ENCODE data around the gene SLC7A6. TPM values are rescaled to one million over a fixed set of nuclear protein-coding genes. Genes with fewer than 3 reads are reported as not detected.

The SLC7A6 gene
- total and polyA plus RNA-seq, 2 of the 8 experiments (the other 6 are each of a cell fraction or from before 2014, with no cell fraction given), result 28.0 to 37.8 TPM

- no peak overlapping the region for H3K14ac ChIP-seq (ENCODE audit: insufficient read length)
- H3K56ac ChIP-seq (replicated peaks; ENCODE audit: insufficient read length, low read depth, low read length), result no peak overlapping the region
- H2AK5ac ChIP-seq (ENCODE audit: low read depth, low read length), result no peak overlapping the region
- H3K4me3 ChIP-seq (ENCODE audit: extremely low read depth in 1 of 4, insufficient read depth in 2 of 4, low read depth in 3 of 4, low read length in 4 of 4), result no peak overlapping the region
- H2AFZ ChIP-seq (ENCODE audit: low read length), result no peak overlapping the region
- no peak overlapping the region for H2BK120ac ChIP-seq (replicated peaks; ENCODE audit: low read depth, low read length)
- H2BK5ac ChIP-seq (ENCODE audit: low read depth, low read length), result no peak overlapping the region
- H3K4me1 ChIP-seq (replicated peaks in 1 of 4; ENCODE audit: control insufficient read depth in 3 of 4, insufficient read depth in 4 of 4, low read length in 3 of 4), result peaks cover 0 to 19% (median 12%) of the 10 kb centered on the region in 4 experiments; a peak in 5 of 7 replicates
- peaks cover 5% of the 10 kb centered on the region; the same call in 1 of the 2 replicates for H3K79me1 ChIP-seq (ENCODE audit: low read depth, low read length)
- ChIA-PET CTCF (ENCODE audit: partially characterized antibody) (interaction anchor here (0.6 to 5.6 kb wide), 34 partner anchors 10 to 236 kb away, joined by 3 to 68 read pairs (median 3); partner anchors contain the start of genes DPEP2NB and NFATC3), POLR2A (ENCODE audit: partially characterized antibody) (interaction anchor here (0.7 to 4.4 kb wide), 7 partner anchors 15 to 207 kb away, joined by 3 to 20 read pairs (median 4); partner anchors contain the start of genes DUS2 and NFATC3)
- peaks cover 5% of the 10 kb centered on the region for H3K23me2 ChIP-seq (ENCODE audit: low read depth, low read length)
- no peak overlapping the region for H2BK15ac ChIP-seq (ENCODE audit: low read length)
- H4K5ac ChIP-seq (ENCODE audit: insufficient read length, low read depth, low read length), result no peak overlapping the region
- no peak overlapping the region; the same call in 1 of the 2 replicates for H4K8ac ChIP-seq (ENCODE audit: extremely low read depth, insufficient read depth, low read length)
- H4K91ac ChIP-seq (replicated peaks; ENCODE audit: insufficient read length, low read length), result no peak overlapping the region
- no peak overlapping the region for H2BK20ac ChIP-seq (ENCODE audit: low read length)
- no peak overlapping the region for H2BK12ac ChIP-seq (ENCODE audit: low read depth, low read length)
- H3K9me3 ChIP-seq (ENCODE audit: insufficient read depth in 2 of 2, low read depth in 1 of 2, low read length in 1 of 2), result no peaks in the 10 kb centered on the region
- peaks cover 21 to 33% of the 10 kb centered on the region in 2 experiments for H4K20me1 ChIP-seq (replicated peaks in 1 of 2; ENCODE audit: control insufficient read depth in 1 of 2, insufficient read depth in 2 of 2, low read length in 2 of 2)
- DNase-seq (ENCODE audit: low read depth in 1 of 2, low spot score in 2 of 2), result no peak
- 94% methylated on average over 7 of the region's 9 CpGs; no CpG with 5 or more reads in 1 of the 2 experiments for WGBS, 2 experiments (ENCODE audit: extremely low coverage in 1 of 2, insufficient coverage in 1 of 2, insufficient read length in 1 of 2, insufficient replicate concordance in 2 of 2, low coverage in 1 of 2, low lambda C conversion rate in 2 of 2, missing lambda C conversion rate in 1 of 2)
- H3K27me3 ChIP-seq (replicated peaks in 1 of 4; ENCODE audit: control insufficient read depth in 3 of 4, extremely low read depth in 1 of 4, insufficient read depth in 3 of 4, low read length in 3 of 4), result no peaks in the 10 kb centered on the region
- FAIRE-seq, result no peak
- no peak overlapping the region for H3K18ac ChIP-seq (ENCODE audit: extremely low read depth, low read length)
- H3K4me2 ChIP-seq (ENCODE audit: insufficient read depth in 1 of 2, low read depth in 2 of 2, low read length in 2 of 2), result no peak overlapping the region
- peaks cover 5 to 19% of the 10 kb centered on the region in 2 experiments for H3K79me2 ChIP-seq (ENCODE audit: control insufficient read depth in 1 of 2, insufficient read depth in 2 of 2, low read length in 2 of 2)
- H3K4ac ChIP-seq (replicated peaks; ENCODE audit: insufficient read length, low read depth, low read length), result no peak overlapping the region
- H3K9ac ChIP-seq (replicated peaks in 1 of 4; ENCODE audit: extremely low read depth in 1 of 4, low read depth in 3 of 4, low read length in 3 of 4), result no peak overlapping the region
- H3K36me3 ChIP-seq (ENCODE audit: control insufficient read depth in 2 of 4, insufficient read depth in 4 of 4, low read length in 3 of 4), result peaks cover 9 to 40% (median 29%) of the 10 kb centered on the region in 4 experiments
- H3K23ac ChIP-seq (ENCODE audit: insufficient read length), result no peak overlapping the region
- H3K27ac ChIP-seq (ENCODE audit: low read depth, low read length), result no peak overlapping the region
- TF ChIP-seq CEBPB (IDR thresholded peaks at IDR 0.05; ENCODE audit: low read depth, low read length) (no peak), RAD21 (IDR thresholded peaks at IDR 0.05 in 1 of 2, conservative IDR thresholded peaks at IDR 0.05 in 1 of 2; ENCODE audit: low read depth in 2 of 2, low read length in 2 of 2) (no peak), MAX (IDR thresholded peaks at IDR 0.05) (no peak), TBP (IDR thresholded peaks at IDR 0.05; ENCODE audit: low read depth, low read length) (no peak), BRCA1 (IDR thresholded peaks at IDR 0.05; ENCODE audit: low read depth, low read length) (no peak), KDM1A (IDR thresholded peaks at IDR 0.05; ENCODE audit: borderline replicate concordance, low read length) (no peak), SIRT6 (IDR thresholded peaks at IDR 0.05; ENCODE audit: low read length) (no peak), FOSL1 (IDR thresholded peaks at IDR 0.05; ENCODE audit: insufficient read depth, low read depth, low read length) (no peak), RFX5 (IDR thresholded peaks at IDR 0.05; ENCODE audit: borderline replicate concordance, low read depth, low read length) (no peak), TEAD4 (IDR thresholded peaks at IDR 0.05; ENCODE audit: low read depth, low read length) (no peak), E2F6 (IDR thresholded peaks at IDR 0.05) (no peak), CHD2 (IDR thresholded peaks at IDR 0.05; ENCODE audit: low read length) (no peak), SIX5 (IDR thresholded peaks at IDR 0.05; ENCODE audit: low read depth, low read length) (no peak), NRF1 (IDR thresholded peaks at IDR 0.05; ENCODE audit: low read depth, low read length) (no peak)
Measured at GRCh38 chr16:68230176-68230571, 34.2 kb upstream of the SLC7A6 start.
